GM21515 (cell line): ENCODE measurements around the gene PAX7.
"Not testable (repeated sequence)": the region's sequence is repeated elsewhere in the genome, so short reads cannot be mapped to it uniquely, and the experiment has no call there.

Experiments
- ATAC-seq: cut with Tn5 transposase; IDR thresholded peaks from one replicate; pipeline ENCODE4 v1.9.1; 2021; ENCODE audit not compliant: unreplicated experiment

PAX7 gene

DNA sequence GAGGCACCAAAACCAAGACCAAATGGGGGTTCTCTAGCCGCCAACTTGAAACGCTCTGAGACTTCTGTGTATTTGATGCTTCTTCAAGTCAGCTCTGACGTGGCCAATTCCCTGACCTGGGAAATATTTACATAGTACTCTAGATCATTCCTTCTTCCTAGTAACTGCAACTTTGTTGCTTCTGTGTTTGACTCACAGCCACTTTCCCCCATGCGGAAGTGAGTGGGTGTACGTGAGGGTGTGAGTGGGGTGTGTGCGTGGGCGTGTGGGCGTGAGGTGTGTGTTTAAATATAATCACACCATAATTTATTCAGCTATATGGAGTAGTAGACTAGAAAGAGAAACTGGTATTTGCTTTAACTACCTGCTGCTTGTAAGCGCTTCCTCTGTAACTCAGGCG, 117.8 kb downstream of the PAX7 start:
- no peak for ATAC-seq

DNA sequence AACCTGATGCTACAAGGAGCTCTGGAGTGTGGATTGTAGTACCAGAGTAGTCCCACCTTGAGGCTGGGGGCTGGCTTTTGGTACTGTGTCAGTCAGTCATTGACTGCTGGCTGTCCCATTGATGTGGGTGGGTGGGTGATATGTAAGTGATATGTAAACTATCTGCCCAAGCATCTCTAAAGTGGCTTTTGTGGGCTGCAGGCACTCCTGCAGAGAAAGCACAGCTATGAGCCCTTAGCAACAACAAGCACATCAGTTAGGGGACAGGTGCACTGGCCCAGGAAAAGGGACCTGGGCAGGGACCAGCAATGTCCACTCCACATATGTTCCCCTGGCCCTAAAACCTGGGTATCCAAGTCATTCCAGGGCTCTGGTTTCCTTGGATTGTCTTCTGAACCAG, 118.9 kb downstream of the PAX7 start:
- ATAC-seq: no peak

GRCh38 chr1:18750600-18750999, 120.0 kb downstream of the PAX7 start:
- no peak for ATAC-seq

GRCh38 chr1:18751425-18751824, 120.8 kb downstream of the PAX7 start:
- no peak for ATAC-seq

DNA sequence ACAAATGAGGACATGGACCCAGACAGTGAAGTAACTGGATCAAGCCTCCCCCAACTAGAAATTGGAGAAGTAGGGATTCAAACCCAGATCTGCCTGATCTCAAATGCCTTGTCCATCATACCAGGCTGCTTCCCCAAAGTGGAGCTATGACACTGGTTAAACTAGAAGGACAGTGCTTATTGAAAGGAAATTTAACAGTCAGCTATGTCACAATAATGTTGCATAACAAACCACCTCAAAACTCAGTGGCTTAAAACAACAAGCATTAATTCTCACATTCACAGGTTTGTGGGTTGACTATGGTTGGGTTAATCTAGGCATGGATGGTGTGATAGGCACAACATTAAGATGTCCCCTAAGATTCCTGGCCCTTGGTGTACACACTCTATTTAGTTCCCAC, 121.8 kb downstream of the PAX7 start:
- ATAC-seq: no peak

GRCh38 chr1:18760156-18760555, 129.5 kb downstream of the PAX7 start:
- no peak for ATAC-seq

DNA sequence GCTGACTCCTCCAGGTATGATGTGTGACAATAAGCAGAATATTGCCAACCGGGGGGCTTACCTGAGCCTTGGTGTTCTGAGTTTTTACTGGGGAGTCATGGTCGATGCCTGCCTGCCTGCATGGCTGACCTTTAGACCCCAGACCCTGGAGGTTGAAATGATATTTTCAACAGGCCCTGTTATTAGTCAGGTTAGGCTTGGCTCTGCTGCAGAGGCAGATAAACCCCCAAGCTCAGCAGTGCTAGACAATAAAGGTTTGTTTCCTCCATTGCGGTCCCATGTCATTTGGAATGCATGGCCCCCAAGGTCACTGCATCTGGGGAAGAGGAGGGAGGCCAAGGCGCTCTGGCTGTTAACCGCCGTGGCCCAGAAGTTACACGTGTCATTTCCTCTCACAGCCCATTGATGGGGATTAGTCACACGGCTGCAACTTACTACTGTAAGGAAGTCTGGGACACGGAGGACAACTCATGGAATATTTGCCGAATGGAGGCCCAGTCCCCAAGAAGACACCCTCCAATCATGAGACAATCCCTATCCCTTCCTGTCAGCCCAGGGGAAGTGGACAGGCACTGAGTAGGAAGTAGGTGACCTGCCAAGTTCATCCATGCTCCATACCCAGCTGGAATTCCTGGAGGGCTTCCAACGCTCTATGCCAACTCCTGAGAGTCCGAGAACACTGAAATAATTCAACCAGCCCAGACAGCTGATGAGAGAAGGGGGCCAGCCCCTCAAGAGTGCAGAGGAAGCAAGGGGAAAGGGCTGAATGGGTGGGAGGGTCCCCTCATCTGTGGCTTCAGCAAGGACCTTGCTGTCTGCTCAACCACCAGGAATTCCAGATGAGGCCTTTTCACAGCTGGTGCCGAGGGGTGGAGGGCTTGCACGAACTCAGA, 131.5 kb downstream of the PAX7 start:
- no peak for ATAC-seq

DNA sequence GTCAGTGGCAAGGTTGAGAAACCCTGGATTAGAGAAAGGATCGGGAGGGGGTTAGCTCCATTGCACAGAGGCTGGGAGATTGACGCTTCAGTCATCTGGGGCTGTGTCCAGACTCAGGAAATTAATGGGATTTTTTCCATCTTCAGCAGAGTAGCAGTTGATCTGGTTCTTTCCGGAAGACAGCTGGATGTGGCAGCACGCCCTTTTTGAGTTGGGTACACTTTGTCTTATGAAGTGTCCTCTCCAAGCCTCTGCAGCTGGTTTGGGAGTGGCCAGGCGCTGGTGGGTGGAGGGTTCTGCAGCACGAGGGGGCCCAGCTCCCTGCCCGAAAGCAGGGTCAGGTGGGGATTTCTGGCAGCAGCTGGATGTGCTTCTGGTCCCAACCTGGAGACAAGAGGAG, 133.7 kb downstream of the PAX7 start:
- no peak for ATAC-seq

DNA sequence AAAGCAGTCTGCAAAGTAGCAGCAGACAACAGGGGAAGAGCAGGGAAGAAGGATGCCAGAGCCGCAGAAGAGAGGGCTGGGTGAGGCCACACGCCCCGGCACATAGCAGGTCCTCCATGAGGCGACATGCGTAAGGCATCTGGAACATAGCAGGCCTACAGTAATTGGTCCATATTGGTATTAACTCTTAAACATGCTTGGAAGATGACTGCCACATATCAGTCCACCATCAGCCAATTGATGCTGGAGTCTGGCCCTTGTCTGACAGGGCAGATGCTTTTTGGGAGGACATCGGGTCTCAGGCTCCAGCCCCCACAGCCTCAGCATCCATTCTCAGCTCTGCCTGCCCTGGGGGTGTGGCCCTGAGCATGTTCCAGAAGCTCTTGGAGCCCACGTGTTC, 135.1 kb downstream of the PAX7 start:
- ATAC-seq: no peak

DNA sequence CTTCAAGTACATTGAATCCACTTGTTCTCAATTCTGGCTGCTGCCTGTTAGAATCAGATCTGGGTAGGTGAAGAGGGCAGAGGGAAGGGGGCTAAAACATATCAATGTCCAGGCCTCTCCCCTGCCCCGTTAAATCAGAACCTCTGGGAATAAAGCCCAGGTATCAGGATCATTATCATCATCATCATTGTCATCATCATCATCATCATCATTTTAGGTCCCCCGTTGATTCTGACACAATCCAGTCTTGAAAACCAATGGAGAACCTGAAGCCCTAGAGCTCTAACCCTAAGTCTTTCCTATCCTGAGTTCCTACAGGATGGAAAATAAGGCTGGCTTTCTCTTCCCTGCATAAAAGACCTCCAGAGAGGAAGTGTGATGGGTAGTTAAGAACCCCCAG, 135.7 kb downstream of the PAX7 start:
- ATAC-seq: no peak

DNA sequence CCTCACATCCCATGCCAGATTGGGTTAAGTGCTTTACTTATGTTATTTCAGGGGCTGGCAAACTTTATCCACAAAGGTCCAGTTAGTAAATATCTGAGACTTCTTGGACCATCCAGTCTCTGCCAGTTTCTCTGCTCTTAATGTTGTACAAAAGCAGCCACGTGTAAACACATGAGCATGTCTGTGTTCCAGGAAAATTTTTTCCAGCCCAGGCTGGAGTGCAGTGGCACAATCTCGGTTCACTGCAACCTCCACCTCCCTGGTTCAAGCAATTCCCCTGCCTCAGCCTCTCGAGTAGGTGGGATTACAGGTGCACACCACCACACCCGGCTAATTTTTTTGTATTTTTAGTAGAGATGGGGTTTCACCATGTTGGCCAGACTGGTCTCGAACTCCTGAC, 136.9 kb downstream of the PAX7 start:
- not testable (repeated sequence) for ATAC-seq

DNA sequence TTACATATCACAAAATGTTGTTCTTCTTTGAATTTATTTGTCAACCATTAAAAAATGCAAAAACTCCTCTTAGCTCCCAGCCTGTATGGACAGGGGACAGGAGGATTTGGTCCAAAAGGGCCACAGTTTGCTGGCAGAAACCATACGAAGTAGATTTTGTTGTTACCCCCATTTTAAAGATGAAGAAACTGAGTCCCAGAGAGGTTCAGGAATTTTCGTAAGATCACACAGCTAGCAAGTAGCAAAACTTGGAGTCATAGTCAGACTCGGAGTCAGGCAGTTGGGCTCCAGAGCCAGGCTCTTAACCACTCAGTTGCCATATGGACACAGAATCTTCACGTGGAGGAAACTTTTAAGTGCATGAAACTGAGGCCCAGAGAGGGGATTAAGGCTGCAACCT, 137.4 kb downstream of the PAX7 start:
- ATAC-seq: no peak

- no peak for ATAC-seq
Measured at GRCh38 chr1:18769140-18769539, 138.5 kb downstream of the PAX7 start.

GRCh38 chr1:18770799-18771198, 140.2 kb downstream of the PAX7 start:
- no peak for ATAC-seq

GRCh38 chr1:18773753-18774152, 143.1 kb downstream of the PAX7 start:
- ATAC-seq: no peak

DNA sequence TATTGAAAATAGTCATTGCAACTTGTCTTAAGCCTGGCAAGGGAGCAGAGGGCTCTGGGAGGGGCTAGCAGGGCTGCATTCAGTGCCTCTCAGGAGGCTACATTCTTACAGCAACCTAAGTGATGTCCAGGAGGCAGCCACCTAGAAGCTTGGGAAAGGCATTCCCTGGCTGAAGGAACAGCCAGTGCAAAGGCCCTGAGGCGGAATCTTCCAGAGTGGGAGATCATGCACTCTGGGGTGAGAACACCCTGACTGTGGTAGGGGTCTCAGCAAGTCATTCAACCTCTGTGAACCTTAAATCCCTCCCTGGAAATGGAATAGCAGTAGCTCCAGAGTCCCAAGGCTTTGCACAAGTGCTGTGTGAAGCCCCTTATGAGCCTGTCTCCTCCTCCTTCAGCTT, 144.7 kb downstream of the PAX7 start:
- no peak for ATAC-seq

GRCh38 chr1:18776777-18777176, 146.1 kb downstream of the PAX7 start:
- no peak for ATAC-seq

- no peak for ATAC-seq
Measured at GRCh38 chr1:18778437-18778836, 147.8 kb downstream of the PAX7 start.

DNA sequence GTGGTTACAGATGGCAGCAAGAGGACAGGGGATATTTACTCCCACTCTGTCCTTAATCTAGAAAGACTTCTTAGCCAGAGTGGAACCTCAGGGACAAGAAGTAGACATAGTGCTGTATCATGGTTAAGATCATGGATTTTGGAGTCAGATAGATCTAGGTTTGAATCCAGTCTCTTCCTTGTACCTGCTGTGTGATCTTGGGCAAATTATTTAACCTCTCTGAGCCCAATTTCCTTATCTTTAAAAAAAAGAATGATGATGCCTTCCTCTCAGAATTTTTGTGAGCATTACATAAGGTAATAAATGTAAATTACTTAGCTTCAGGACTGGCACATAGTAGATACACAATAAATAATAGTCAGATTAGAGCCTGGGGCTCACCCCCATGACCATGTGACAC, 150.4 kb downstream of the PAX7 start:
- no peak for ATAC-seq

DNA sequence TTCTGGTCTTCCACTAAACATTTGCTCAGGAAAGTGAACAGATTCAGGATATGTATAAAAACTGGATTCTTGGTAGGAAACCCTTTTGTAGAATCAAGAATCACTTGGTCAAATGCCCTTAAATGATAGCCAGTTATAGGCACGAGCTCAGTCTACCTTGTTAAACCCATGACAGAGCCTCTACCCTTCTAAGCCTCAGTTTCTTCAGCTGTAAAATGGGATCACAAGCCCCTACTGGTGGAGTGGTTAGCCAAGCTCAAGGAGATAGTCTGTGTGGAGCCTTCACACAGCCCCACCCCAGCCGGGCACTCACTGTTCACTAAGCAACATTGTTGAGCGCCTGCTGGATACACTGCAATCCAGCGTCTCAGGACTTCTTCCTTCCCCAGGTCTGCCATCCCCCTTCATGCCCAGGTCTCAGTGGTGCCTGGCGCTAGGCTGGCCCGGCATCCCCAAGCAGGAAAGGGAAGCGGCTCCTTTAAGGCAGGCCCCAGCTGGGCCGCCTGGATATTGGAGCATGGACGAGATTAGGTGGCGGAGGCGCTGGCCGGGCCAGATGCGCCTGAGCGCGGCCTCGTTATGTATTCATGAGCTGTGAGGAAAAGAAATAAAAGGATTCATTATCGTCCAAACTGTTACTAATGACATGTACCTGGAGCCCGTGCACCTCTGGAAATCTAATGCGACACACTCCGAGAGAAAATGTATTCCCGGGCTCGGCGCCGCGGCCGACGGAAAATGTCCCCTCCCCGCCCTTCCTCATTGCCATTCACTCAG, 153.2 kb downstream of the PAX7 start:
- no peak for ATAC-seq

DNA sequence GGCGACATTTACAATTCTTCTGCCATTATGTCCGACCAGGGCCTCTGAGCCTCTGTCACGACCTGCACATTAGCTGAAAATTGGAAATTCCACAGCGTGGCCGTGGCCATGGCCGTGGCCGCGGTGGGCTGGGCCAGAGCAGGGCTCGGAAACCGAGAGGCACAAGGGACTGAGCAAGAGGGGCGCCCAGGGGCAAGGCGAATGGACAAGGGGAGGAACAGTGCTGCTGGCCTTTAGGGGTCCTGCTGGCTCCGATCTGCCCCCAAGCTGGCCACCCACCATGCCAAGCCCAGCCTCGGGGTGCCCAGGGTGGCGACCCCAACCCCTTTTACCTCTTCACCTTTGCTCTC, 153.8 kb downstream of the PAX7 start:
- ATAC-seq: no peak

DNA sequence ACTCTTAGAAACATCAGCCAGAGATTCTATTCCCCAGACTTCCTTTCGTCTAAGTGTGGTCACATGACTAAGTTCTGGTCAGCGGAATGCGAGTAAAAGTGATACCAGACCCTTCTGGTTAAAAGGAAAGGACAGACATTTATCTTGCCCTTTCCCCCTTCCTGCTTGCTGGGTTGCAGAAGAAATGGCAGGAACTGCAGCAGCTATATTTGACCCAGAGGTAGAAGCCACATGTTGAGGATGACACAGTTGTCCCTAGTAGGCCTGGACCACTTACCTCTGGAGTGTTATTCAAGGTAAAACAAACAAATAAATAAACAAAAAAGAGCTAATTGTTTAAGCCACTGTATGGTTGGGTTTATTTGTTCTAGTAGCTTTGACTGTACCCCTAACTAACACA, 155.5 kb downstream of the PAX7 start:
- no peak for ATAC-seq
